NCI-H1048 (cell line): ENCODE data around the gene POLA2.
"Not testable (repeated sequence)": the region's sequence is repeated elsewhere in the genome, so short reads cannot be mapped to it uniquely, and the experiment has no call there.

Source experiments
- DNase-seq: peaks from one replicate; lab custom pipeline; 2025; lab: John Stamatoyannopoulos, UW

POLA2 gene, protein sequence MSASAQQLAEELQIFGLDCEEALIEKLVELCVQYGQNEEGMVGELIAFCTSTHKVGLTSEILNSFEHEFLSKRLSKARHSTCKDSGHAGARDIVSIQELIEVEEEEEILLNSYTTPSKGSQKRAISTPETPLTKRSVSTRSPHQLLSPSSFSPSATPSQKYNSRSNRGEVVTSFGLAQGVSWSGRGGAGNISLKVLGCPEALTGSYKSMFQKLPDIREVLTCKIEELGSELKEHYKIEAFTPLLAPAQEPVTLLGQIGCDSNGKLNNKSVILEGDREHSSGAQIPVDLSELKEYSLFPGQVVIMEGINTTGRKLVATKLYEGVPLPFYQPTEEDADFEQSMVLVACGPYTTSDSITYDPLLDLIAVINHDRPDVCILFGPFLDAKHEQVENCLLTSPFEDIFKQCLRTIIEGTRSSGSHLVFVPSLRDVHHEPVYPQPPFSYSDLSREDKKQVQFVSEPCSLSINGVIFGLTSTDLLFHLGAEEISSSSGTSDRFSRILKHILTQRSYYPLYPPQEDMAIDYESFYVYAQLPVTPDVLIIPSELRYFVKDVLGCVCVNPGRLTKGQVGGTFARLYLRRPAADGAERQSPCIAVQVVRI

DNA sequence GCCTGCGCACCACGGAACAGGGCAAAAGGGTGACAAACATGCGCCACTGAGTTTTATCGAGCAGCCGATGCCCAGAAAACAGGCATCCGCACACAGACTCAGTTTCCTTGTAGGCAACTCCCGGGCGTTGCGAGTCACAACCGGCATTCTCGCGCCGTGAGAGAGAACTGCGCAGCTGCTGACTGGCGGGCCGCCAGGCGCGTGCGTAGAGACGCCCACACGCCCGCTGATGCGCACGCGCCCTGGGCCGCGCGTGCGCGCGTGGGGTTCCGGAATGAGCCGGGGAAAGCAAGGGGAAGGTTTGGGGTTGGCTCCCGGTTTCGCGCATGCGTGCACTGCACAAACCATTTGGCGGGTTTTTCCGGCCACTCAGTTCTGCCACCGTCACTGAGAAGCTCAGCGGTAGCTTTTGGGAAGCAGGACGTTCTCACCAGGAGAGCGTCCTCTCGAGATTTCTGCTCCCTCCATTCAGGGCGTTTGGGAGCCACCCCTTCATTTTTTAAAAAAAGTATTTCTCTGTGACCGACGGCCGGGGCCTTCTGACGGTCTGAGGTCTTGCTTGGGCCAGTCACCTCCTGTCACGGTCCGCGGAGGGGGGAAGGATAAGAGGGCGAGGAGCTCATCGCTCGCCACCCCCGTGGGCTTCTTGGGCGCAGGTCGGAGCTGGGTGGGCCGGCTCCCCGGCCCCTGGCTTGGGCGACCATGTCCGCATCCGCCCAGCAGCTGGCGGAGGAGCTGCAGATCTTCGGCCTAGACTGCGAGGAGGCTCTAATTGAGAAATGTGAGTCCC, at the start of gene POLA2:
Gene POLA2, plus strand, starts transcription at position 372 of the 790 bp plus-strand sequence. Its CDS starts 331 bp downstream, at position 703.
- peak; percentile 97 for DNase-seq

DNA sequence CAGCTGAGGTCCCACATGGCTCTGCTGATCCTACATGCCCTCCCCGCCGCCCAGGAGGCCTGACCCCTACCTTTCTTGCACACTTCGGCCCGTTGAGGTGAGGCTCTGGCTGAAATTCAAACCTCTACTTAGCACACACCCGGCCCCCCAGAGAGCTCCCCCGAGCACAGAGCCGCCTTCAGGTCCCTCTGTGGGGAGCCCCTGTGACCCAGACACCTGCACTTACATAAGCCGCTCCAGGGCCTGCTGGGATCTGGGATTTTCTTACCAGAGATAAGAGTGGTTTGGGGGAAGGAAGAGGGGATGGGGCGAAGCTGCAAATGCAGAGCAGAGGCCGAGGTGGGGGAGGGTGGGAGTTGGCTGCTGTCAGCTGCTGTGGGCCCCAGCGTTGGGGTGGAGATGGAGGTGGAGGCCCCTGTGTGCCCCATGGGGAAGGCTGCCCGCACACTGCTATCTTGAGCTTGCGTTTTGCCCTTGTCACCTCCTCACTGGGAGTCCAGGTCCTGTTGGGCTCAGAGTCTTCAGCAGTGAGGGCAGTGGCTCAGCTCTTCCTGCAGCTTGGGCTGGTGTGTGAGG, 49.4 kb upstream of the POLA2 start:
- DNase-seq = no peak

DNA sequence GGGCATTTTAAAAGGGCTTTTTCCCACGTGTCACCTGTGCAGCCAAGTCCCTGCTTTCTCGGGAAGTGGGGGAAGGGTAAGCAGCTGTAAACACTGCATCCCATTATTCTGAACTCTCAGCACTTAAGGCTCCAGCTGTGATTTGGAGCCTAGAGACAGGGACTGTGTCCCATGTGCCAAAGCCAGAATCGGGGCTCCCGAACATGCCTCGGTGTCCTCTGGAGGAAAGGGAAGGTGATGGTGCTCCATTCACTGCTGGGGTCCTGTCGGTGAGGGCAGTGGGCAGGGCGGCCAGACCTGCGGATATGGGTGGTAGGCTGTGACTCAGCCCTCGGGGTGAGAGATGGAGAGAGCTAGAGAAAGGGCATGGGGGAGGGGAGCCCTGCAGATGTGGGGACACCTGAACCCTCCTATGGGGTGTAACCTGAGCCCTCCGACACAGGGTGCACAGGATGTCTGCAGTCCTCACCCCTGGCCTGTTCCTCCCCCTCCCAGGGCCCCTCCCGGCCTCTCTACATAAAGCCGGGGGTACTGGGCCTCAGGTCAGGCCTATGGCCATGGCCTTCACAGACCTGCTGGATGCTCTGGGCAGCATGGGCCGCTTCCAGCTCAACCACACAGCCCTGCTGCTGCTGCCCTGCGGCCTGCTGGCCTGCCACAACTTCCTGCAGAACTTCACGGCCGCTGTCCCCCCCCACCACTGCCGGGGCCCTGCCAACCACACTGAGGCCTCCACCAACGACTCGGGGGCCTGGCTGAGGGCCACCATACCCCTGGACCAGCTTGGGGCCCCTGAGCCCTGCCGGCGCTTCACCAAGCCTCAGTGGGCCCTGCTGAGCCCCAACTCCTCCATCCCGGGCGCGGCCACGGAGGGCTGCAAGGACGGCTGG, 48.2 kb upstream of the POLA2 start:
- DNase-seq = no peak

DNA sequence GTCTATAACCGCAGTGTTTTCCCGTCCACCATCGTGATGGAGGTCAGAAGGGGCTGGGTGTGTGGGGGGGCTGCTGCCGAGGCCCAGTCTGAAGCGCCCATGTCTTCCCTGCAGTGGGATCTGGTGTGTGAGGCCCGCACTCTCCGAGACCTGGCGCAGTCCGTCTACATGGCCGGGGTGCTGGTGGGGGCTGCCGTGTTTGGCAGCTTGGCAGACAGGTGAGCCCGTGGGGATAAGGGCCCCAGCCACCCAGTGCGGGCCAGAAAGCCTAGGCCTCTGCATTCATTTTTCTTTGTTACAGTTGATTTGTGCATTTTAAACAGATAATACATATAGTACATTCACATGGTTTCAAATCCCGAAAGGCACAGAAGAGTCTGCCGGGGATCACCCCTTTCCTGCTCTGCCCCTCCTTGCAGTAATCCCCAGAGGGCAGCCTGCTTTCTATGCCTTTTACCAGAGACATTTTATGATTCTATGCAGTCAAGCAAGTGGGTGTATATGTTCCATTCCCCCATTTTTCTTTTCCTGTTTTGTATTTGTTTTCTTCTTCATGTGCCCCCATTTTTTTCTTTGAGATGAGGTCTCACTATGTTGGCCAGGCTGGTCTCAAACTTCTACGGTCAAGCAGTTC, 47.4 kb upstream of the POLA2 start:
- DNase-seq = no peak

DNA sequence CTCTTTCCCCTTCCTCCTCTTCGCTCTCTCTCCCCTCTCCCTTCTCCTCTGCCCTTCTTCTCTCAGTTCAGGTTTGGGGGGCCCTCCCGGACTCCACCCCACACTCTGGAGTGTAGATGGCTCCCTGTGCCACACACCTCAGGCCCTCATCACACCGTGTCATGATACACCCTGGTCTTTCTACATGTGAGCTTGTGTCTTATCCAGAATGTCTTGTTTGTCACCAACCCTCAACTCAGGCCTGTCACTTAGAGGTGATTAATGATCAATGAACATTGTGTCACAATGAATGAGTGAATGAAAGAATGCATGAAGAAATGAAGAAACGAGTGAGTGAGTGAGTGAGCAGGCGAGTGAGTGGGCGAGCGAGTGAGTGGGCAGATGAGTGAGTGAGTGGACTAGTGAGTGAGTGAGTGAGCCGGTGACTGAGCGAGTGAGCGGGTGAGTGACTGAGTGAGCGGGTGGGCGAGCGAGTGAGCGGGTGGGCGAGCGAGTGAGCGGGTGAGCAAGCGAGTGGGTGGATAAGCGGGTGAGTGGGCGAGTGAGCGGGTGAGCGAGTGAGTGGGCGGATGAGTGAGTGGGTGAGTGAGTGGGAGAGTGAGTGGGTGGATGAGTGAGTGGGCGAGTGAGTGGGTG, 46.2 kb upstream of the POLA2 start:
- no peak for DNase-seq

DNA sequence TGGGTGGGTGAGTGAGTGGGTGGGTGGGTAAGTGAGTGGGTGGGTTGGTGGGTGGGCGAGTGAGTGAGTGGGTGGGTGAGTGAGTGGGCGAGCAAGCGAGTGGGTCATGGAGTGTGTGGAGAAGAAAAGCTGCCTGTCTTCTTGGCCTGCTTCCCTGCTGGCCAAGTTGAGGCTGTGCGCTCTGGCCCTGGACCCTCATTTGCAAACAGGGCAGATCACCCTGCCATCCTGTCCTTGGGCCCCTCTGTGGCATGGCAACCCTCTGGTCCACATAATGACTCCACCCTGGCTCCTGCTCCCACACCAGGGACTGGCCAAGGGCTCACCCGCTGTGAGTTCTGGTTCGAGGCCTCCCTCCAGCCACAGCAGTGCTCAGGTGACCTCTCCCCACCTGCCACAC, 44.9 kb upstream of the POLA2 start:
- DNase-seq = no peak

DNA sequence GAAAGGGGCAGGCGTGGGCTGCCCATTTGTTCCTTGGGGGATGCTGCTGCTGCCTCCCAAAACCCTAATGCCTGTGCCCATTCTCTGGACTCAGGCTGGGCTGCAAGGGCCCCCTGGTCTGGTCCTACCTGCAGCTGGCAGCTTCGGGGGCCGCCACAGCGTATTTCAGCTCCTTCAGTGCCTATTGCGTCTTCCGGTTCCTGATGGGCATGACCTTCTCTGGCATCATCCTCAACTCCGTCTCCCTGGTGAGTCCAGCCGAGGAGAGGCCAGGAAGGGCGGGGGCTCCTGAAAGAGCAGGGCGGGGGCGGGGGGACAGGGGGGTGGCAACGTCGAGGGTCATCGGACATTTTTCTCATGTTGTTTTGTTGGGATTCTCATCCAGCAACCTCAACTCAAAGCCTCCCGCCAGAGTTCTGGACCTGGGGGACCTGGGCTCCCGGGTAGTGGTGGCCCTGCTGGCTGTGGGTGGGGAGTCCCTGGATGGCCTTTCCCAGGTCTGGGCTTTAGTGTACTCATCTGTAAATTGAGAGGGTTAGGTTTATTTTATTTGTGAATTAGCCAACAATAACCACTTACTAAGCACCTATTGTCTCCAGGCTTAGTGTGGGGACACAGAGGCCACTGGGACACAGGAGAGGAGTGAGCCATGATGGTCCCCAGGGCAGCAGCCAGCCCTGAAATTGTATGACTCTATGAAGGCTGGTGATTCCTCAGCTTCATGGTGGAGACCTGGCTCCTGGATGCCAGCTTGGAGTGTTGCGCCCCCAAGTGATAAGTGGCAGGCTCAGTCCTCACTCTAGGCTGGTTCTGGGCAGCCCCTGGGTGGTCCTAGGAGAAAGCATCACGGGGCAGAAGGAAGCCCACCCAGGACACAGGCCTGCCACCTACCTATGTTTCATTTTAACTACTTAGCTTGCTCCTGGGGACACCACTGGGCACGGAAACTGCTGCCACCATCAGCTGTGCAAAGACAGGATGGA, 44.0 kb upstream of the POLA2 start:
- DNase-seq = no peak

DNA sequence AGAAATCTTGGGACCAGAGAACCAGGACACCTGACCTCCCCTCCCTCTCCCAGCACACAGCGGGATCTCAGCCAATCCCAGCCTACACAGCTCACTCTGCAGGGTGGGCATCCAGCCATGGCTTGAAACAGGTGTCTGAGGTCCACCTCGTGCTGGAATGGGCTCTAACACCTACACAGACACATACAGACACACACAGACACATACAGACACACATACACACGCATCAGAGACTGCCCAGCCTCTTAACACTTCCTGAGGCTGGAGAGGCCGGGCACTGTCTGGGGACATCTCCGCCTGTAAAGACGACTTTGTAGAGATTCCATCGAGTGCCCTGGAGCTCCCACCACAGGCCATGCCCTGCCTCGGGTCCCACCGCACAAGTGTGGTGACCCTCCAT, 43.3 kb upstream of the POLA2 start:
- DNase-seq = no peak

DNA sequence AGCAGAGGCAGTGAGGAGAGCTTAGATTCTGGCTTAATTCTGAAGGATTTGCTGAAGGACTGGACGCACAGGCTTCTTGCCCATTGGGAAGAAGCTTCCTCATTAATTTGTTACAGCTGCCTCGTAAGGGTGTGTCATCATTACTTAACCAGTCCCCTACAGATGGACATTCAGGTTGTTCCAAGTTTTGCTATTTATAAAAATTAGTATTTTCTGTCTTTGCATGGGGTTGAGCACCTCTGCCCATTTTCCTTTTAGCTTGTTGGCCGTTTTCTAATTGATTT, 41.9 kb upstream of the POLA2 start:
- DNase-seq = no peak

DNA sequence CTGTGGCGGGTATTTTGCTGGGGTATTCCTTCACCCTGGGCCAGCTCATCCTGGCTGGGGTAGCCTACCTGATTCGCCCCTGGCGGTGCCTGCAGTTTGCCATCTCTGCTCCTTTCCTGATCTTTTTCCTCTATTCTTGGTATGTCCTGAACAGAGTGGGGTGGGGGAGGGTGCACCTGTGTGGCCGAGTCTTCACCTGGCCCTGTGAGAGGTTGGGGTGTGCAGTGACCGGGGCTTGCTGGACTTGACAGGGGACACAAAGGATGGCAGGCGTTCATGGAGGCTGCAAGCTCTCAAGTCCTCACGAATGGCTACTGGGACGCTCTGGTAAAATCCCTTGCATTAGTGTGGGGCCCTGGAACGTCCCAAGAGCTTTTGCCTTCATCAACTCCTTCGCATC, 40.7 kb upstream of the POLA2 start:
- no peak for DNase-seq

DNA sequence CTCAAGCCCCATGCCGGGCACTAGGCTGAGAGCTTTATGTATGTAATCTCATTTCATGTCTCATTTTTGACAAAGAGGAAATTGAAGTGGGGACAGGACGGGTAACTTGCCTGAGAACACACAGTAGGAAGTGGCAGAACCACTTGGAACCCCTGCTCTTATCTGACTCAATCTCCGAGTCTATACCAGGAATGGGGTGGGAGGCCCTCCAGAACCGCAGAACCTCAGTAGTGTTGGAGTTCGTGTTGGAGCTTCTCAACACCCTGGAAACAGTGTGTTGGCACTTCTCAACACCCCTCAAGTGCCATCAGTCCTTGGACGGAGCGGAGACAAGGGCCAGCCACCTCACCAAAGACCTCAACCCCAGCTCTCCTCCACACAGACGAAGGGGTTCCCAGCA, 38.8 kb upstream of the POLA2 start:
- DNase-seq = no peak

DNA sequence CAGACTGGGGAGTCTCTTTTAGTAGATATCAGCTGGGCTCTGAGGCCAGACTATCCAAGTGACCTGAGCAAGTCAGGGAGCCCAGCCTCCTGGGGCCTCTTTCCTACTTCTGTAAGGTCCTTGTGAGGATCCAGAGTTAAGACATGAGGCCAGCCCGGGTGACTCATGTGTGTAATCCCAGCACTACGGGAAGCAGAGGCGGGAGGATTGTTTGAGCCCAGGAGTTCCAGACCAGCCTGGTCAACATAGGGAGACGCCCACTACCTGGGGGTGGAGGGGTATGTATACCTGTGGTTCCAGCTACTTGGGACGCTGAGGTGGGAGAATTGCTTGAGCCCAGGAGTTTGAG, 36.9 kb upstream of the POLA2 start:
- DNase-seq = no peak

DNA sequence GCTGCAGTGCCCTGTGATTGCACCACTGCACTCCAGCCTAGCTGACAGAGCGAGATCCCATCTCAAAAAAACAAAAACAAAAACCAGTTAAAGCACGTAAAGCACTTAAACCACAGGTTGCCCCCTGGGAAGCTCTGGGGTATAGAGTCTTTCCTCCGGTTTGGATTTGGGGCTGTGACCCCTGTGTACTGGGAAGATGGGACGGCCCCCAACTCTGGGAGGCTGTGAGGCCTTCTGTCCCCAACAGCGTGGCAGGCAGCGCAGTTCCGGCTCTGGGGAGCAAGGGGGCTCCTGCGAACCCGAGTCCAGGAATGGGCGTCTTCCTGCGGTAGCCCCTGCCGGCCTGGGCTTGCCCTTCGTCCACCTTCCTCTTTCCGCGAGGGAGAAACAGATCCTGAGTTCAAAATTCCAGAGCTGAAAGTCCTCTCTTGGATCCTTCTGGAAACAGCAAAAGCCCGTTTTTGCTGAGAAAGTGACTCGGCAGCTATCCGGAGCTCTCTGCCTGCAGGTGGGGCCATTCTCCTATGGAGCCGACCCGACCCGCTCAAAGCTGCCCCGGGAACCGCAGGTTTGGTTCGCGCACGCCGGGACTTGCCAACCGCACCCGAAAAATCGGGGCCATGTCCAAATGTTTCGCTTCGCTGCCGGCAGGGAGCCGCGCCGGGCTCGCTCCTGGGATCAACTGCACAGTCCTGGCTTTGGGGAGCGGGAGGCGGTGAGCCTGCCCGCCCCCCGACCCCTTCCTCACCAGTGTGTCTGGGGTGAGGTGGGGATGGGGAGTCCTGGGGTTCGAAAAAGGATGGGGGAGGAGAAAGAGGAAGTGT, 36.3 kb upstream of the POLA2 start:
- DNase-seq = no peak

DNA sequence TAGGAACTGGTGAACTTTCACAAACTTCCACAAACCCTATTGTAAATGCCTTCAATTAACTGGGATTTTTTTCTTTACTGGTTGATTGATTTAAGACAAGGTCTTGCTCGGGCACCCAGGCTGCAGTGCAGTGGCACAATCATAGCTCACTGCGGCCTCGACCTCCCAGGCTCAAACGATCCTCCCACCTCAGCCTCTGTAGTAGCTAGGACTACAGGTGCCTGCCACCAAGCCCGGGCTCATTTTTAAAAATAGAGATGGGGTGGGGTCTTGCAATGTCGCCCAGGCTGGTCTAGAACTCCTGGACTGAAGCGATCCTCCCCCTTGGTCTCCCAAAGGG, 35.7 kb upstream of the POLA2 start:
- no peak for DNase-seq

DNA sequence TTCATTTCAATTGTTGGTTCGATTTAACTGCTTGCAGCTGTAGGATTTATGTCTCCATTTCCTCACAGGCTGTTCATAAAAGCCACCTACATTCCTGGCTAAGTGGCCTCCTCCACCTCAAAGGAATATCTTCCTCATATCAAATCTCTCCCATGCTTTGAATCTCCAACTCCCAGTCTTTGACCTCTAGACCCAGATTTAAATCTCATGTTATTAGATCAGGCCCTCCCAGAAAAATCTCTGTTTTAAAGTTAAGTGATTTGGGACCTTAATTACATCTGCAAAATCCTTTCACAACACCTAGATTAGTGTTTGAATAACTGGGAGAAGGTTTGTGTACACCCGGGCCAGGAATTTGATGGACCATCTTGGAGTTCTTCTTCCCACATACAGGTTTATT, 33.9 kb upstream of the POLA2 start:
- DNase-seq = no peak

DNA sequence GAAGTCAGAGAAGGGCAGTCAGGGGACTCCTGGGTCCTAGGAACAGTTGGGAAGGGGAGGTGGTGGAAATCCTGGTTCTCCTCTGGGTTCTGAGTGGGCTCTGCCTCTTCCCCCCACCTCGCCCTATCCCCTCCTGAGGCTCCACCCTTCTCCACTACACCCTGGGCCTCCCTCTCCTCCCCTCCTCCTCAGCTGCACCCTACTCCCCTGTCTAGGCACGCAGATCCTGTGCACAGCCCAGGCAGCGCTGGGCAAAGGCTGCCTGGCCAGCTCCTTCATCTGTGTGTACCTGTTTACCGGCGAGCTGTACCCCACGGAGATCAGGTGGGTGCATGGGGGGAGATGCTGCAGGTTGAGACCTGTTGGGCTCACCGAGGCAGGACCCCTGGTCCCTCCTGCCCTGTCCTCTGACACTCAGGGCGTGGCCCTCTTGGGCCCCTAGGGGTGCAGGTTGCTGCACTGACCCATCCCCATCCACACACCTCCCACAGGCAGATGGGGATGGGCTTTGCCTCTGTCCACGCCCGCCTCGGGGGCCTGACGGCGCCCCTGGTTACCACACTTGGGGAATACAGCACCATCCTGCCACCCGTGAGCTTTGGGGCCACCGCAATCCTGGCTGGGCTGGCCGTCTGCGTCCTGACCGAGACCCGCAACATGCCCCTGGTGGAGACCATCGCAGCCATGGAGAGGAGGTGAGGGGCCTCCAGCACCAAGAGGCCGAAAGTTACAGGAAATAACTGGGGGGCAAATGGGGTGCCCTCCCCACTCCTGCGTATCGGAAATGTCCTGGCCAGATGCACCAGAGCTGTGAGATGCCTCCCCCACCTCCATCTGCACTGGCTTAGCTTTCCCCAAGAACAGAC, 25.3 kb upstream of the POLA2 start:
- no peak for DNase-seq

DNA sequence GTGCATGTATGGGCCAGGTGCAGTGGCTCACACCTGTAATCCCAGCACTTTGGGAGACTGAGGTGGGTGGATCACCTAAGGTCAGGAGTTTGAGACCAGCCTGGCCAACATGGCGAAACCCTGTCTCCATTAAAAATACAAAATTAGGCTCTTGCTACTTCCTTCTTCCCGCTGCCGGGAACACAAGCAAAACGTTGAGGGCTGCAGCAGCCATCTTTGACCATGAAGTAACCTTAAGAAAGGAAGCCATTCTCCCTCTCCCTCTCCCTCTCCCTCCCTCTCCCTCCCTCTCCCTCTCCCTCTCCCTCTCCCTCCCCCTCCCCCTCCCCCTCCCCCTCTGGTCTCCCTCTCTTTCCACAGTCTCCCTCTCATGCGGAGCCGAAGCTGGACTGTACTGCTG, 23.5 kb upstream of the POLA2 start:
- DNase-seq = not testable (repeated sequence)

DNA sequence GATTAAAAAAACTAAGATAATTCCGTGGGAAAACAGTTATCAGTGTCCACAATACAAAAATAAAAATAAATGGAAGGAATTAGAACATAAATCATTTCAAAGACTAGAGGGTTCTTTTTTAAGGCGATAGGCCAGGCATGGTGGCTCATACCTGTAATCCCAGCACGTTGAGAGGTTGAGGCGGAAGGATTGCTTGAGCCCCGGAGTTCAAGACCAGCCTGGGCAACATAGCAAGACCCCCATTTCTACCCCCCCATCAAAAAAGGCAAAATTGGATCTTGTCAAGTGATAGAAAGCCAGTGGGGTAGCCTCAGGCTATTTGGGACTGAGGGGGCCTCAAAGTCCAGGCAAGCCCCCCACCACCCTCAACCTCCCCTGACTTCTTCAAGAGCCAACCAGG, 20.6 kb upstream of the POLA2 start:
- DNase-seq = no peak
